Kidney (tissue), 14 donors: ENCODE data around the gene ZNF32. TPM values are rescaled to one million over a fixed set of nuclear protein-coding genes. Genes with fewer than 3 reads are reported as not detected.

Experiments used
- DNase-seq, 5 donors: peaks; one replicate each; pipeline ENCODE4 v3.0.0-alpha.2; 2013 to 2020
- FAIRE-seq: peaks from 2 replicates; lab custom pipeline; 2012; peaks lifted over from hg19 to GRCh38; lab: Jason Lieb, UNC
- H3K27ac ChIP-seq, 2 donors: one replicate each; pipeline ENCODE4 v1.7.0; 2013; ENCODE audit warnings: low read depth in 2 of 2, low read length in 2 of 2, inconsistent platforms in 1 of 2
- H3K27me3 ChIP-seq: one replicate; pipeline ENCODE4 v1.7.1; 2013; ENCODE audit warnings: low read length, inconsistent platforms; ENCODE audit not compliant: control insufficient read depth, insufficient read depth
- H3K36me3 ChIP-seq, 3 donors: one replicate each; pipeline versions ENCODE4 v1.7.0 to v1.7.1; 2013; ENCODE audit warnings: low read length in 3 of 3, control low read depth in 1 of 3, inconsistent platforms in 1 of 3; ENCODE audit not compliant: insufficient read depth in 3 of 3, control insufficient read depth in 2 of 3
- H3K4me1 ChIP-seq, 3 donors: one replicate each; pipeline versions ENCODE4 v1.7.0 to v1.7.1; 2013; ENCODE audit warnings: low read length in 3 of 3, inconsistent platforms in 1 of 3, low read depth in 1 of 3; ENCODE audit not compliant: control insufficient read depth in 2 of 3, insufficient read depth in 2 of 3
- H3K4me3 ChIP-seq, 3 donors: one replicate each; pipeline versions ENCODE4 v1.7.0 to v1.8.1; 2013; ENCODE audit warnings: low read length in 3 of 3, control low read depth in 1 of 3, inconsistent platforms in 1 of 3
- H3K9ac ChIP-seq, 3 donors: one replicate each; pipeline versions ENCODE4 v1.7.0 to v1.7.1; 2013; ENCODE audit warnings: low read length in 3 of 3, control low read depth in 1 of 3, inconsistent platforms in 1 of 3
- H3K9me3 ChIP-seq, 3 donors: one replicate each; pipeline versions ENCODE4 v1.7.0 to v1.7.1; 2013; ENCODE audit warnings: low read length in 3 of 3, control low read depth in 1 of 3, inconsistent platforms in 1 of 3; ENCODE audit not compliant: control insufficient read depth in 2 of 3, insufficient read depth in 1 of 3
- intact Hi-C: fragments of 100-400 bp; cut with DNase I; formaldehyde crosslinking; loops from one replicate; pipeline ENCODE4 v1.11.1; 2022
- polyA plus RNA-seq: library from polyadenylated mRNA; stranded (reverse); fragments of 350-450 nt; fragmentation: Illumina TruSeq; extraction: RNeasy Lipid Tissue Mini Kit (QIAGEN cat#74804); gene quantifications from one replicate; pipeline ENCODE4 v1.2.3, GENCODE V29; 2014; ENCODE audit warnings: low read depth, low replicate concordance; ENCODE audit not compliant: insufficient read depth
- total RNA-seq: library from RNA; stranded (reverse); fragmentation: NEBNext Ultra II Directional; extraction: Animal tissue kit (Norgen Biotek cat#: 25700); gene quantifications from one replicate; pipeline ENCODE4 v1.2.1, GENCODE V29; 2021
- TF ChIP-seq, protein P1 (sequence below): IDR thresholded peaks from 3 replicates; pipeline ENCODE4 v1.5.1; 2012; ENCODE audit warnings: mild to moderate bottlenecking, moderate library complexity, borderline replicate concordance; ENCODE audit not compliant: insufficient read depth; ENCODE audit errors: extremely low read depth
- donor health status: control.
- donor health status: control.
- donor health status: control.
- donor health status: control.
- donor health status: control.
- donor health status: DM: yes; HTN: yes; CAD: no.
- donor health status: Normal renal cell carcinoma (clear cell type).

Gene ZNF32
- total and polyA plus RNA-seq, 2 donors from 2014 or later: 35.0 to 73.7 TPM

DNA sequence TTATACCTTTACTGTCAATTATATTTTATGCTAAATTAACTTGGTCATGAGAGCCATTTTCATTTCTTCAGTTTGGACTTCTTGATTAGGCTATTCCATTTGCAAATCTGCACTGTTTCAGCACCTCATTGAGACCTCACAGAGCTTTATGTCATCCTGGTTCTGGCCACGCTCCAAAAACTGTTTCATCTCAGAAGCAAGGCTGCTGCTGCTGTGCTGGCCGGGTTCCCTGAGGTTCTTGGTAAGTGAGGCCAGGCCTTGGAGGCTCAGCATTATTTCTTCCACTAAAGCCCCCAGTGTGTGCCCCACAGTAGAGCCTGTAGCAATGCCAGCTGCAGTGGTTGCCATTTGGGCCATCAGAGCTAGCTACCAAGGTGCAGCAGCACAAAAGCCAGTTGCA lies 50.2 kb downstream of the ZNF32 start:
- Histone ChIP-seq H3K4me1 (peaks cover 0 to 6% (median 0%) of the 10 kb centered on the region in 3 donors), H3K36me3 (no peaks in the 10 kb centered on the region), H3K4me3 (no peak overlapping the region), H3K27ac (no peak overlapping the region), H3K9ac (no peak overlapping the region), H3K9me3 (no peaks in the 10 kb centered on the region), H3K27me3 (no peaks in the 10 kb centered on the region)
- TF ChIP-seq, protein P1, sequence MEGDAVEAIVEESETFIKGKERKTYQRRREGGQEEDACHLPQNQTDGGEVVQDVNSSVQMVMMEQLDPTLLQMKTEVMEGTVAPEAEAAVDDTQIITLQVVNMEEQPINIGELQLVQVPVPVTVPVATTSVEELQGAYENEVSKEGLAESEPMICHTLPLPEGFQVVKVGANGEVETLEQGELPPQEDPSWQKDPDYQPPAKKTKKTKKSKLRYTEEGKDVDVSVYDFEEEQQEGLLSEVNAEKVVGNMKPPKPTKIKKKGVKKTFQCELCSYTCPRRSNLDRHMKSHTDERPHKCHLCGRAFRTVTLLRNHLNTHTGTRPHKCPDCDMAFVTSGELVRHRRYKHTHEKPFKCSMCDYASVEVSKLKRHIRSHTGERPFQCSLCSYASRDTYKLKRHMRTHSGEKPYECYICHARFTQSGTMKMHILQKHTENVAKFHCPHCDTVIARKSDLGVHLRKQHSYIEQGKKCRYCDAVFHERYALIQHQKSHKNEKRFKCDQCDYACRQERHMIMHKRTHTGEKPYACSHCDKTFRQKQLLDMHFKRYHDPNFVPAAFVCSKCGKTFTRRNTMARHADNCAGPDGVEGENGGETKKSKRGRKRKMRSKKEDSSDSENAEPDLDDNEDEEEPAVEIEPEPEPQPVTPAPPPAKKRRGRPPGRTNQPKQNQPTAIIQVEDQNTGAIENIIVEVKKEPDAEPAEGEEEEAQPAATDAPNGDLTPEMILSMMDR: no peak
- FAIRE-seq: no peak
- DNase-seq: peak in 1 of 5 donors; percentile 28
- intact Hi-C loops: no loop called here

DNA sequence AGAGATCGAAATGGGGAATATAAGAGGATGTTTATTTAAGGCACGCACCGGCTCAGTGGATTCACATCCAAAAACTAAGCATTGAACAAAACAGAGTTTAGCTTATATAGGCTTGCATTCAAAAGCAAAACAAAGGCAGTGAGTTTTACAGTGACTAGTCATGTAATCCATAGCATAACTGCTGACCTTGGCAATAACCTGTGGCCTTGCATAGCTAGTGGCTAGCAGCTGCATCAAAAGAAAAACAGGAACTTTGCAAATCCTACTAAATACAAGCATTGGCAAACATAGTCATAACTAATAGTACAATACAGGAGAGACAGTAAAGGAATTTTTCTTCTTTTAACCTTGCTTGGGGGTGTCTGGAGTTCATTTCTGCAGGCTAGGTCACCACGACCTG lies 52.1 kb downstream of the ZNF32 start:
- intact Hi-C loops: no loop called here
- Histone ChIP-seq H3K27ac (no peak overlapping the region), H3K36me3 (no peaks in the 10 kb centered on the region), H3K27me3 (no peaks in the 10 kb centered on the region), H3K9ac (no peak overlapping the region), H3K4me3 (no peak overlapping the region), H3K9me3 (no peaks in the 10 kb centered on the region), H3K4me1 (peaks cover 0 to 6% (median 0%) of the 10 kb centered on the region in 3 donors)
- TF ChIP-seq, protein P1: no peak
- FAIRE-seq (no peak), DNase-seq (peak in 1 of 5 donors; percentile 8)

DNA sequence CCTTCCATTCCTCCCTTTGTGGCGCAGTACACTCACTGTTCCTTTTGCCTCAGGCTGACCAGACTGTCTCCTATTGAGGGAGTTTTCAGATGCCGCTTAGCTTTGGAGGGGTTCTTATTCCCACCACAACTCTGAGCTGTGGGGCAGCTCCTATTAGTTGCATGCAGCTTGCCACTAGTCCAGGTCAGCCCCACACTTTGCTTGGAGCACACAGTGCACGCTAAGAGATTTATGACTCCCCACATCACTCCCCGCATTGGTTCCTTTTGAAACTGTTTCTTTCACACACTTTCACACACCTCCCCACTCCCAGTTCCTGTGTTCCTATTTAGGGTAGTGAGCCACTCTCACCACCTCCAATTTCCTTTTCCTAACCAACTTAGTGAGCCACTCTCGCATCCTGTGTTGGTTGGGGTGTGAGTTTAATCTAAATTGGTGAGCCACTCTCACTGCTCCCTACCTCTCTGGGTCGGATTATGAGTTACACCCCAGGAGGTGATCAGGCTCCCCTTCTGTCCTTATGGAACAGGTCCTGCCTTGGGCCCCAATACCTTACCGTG lies 52.9 kb downstream of the ZNF32 start:
- no peak overlapping the region for H3K9ac ChIP-seq
- peaks cover 0 to 4% (median 0%) of the 10 kb centered on the region in 3 donors for H3K9me3 ChIP-seq
- no peaks in the 10 kb centered on the region for H3K27me3 ChIP-seq
- H3K4me1 ChIP-seq: peaks cover 0 to 6% (median 0%) of the 10 kb centered on the region in 3 donors
- H3K36me3 ChIP-seq: no peaks in the 10 kb centered on the region
- FAIRE-seq: no peak
- TF ChIP-seq, protein P1: no peak
- no peak overlapping the region for H3K27ac ChIP-seq
- H3K4me3 ChIP-seq: no peak overlapping the region
- intact Hi-C loops: no loop called here
- peak in 1 of 5 donors; percentile 28 for DNase-seq
